ENCODE data around the gene KLHL22.

Gene KLHL22

DNA sequence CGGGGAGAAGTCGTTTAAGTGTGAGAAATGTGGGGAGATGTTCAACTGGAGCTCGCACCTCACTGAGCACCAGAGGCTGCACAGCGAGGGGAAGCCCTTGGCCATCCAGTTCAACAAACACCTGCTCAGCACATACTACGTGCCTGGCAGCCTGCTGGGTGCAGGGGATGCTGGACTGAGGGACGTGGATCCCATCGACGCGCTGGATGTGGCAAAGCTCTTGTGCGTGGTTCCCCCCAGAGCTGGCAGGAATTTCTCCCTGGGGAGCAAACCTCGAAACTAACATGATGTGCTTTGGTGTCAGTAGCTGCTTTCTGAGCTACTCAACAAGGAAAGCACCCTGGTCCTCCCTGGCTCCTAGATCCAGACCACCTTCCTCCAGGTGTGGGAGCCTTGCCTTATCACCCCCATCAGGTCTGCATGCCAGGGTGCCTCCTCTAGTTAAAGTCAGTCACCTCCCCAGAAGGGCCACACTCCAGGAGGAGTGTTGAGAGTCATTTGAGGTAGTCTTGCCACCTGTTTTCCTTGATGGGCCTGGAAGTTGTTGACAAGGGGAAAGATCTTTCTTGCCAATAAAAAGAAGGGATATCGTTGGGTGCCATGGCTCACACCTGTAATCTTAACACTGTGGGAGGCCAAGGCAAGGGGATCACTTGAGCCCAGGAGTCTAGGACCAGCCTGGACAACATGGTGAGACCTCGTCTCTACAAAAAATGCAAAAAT is 88.7 kb downstream of the KLHL22 start:
- Histone ChIP-seq H3K27me3 (no peaks in the 10 kb centered on the region), H3K4me1 (ENCODE audit: control insufficient read depth in 1 of 2, insufficient read depth in 1 of 2, low read depth in 1 of 2, low read length in 1 of 2) (no peaks in the 10 kb centered on the region), H3K27ac (no peak overlapping the region), H3K4me3 (ENCODE audit: low read depth in 1 of 2, low read length in 1 of 2) (no peak overlapping the region), H3K36me3 (peaks cover 9% of the 10 kb centered on the region), H3K9me3 (no peaks in the 10 kb centered on the region)
- TF ChIP-seq, protein P1, sequence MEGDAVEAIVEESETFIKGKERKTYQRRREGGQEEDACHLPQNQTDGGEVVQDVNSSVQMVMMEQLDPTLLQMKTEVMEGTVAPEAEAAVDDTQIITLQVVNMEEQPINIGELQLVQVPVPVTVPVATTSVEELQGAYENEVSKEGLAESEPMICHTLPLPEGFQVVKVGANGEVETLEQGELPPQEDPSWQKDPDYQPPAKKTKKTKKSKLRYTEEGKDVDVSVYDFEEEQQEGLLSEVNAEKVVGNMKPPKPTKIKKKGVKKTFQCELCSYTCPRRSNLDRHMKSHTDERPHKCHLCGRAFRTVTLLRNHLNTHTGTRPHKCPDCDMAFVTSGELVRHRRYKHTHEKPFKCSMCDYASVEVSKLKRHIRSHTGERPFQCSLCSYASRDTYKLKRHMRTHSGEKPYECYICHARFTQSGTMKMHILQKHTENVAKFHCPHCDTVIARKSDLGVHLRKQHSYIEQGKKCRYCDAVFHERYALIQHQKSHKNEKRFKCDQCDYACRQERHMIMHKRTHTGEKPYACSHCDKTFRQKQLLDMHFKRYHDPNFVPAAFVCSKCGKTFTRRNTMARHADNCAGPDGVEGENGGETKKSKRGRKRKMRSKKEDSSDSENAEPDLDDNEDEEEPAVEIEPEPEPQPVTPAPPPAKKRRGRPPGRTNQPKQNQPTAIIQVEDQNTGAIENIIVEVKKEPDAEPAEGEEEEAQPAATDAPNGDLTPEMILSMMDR (IDR thresholded peaks at IDR 0.05): no peak

DNA sequence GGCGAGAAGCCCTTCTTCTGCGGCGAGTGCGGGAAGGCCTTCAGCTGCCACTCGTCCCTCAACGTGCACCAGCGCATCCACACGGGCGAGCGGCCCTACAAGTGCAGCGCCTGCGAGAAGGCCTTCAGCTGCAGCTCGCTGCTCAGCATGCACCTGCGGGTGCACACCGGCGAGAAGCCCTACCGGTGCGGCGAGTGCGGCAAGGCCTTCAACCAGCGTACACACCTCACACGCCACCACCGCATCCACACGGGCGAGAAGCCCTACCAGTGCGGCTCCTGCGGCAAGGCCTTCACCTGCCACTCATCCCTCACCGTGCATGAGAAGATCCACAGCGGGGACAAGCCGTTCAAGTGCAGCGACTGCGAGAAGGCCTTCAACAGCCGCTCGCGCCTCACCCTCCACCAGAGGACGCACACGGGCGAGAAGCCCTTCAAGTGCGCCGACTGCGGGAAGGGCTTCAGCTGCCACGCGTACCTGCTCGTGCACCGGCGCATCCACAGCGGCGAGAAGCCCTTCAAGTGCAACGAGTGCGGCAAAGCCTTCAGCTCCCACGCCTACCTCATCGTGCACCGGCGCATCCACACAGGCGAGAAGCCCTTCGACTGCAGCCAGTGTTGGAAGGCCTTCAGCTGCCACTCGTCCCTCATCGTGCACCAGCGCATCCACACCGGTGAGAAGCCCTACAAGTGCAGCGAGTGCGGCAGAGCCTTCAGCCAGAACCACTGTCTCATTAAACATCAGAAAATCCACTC is 89.5 kb downstream of the KLHL22 start:
- no peak overlapping the region for H3K27ac ChIP-seq
- TF ChIP-seq, protein P1 (IDR thresholded peaks at IDR 0.05): no peak
- H3K9me3 ChIP-seq: no peaks in the 10 kb centered on the region
- no peaks in the 10 kb centered on the region for H3K4me1 ChIP-seq (ENCODE audit: control insufficient read depth in 1 of 2, insufficient read depth in 1 of 2, low read depth in 1 of 2, low read length in 1 of 2)
- H3K4me3 ChIP-seq (ENCODE audit: low read depth in 1 of 2, low read length in 1 of 2): no peak overlapping the region
- H3K27me3 ChIP-seq: no peaks in the 10 kb centered on the region
- peaks cover 9% of the 10 kb centered on the region for H3K36me3 ChIP-seq

DNA sequence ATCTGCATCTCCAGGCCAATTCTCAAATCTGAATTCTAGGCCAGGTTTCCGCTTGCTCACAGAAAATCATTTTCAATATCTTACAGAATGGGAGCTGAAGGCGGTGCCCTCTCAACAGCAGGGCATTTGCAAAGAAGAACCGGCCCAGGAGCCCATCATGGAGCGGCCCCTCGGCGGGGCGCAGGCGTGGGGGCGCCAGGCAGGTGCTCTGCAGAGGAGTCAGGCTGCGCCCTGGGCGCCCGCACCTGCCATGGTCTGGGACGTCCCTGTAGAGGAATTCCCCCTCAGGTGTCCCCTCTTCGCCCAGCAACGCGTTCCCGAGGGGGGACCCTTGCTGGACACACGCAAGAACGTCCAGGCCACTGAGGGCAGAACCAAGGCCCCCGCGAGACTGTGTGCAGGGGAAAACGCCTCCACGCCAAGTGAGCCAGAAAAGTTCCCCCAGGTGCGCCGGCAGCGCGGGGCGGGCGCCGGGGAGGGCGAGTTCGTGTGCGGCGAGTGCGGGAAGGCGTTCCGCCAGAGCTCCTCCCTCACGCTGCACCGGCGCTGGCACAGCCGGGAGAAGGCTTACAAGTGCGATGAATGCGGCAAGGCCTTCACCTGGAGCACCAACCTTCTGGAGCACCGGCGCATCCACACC is 90.2 kb downstream of the KLHL22 start:
- no peak overlapping the region for H3K27ac ChIP-seq
- TF ChIP-seq, protein P1 (IDR thresholded peaks at IDR 0.05): no peak
- H3K4me3 ChIP-seq (ENCODE audit: low read depth in 1 of 2, low read length in 1 of 2): no peak overlapping the region
- no peaks in the 10 kb centered on the region for H3K9me3 ChIP-seq
- no peaks in the 10 kb centered on the region for H3K4me1 ChIP-seq (ENCODE audit: control insufficient read depth in 1 of 2, insufficient read depth in 1 of 2, low read depth in 1 of 2, low read length in 1 of 2)
- peaks cover 9% of the 10 kb centered on the region for H3K36me3 ChIP-seq
- no peaks in the 10 kb centered on the region for H3K27me3 ChIP-seq

DNA sequence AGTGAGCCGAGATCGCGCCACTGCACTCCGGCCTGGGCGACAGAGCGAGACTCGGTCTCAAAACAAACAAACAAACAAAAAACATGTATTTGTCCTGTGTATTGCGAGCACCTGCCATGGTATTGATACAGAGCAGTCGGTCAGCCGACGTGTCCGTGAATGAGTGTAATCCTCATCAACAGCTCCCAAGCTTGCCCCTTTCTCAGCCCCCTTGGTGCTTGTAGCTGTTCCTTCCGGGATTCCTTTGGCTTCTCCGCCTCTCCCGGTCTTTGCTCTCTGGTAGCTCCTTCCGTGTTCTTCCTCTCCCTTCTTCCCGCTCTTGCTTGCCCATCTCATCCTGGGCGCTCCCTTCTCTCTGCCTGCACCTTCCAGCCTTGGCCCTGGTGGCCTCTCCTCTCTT is 90.7 kb downstream of the KLHL22 start:
- no peak overlapping the region for H3K27ac ChIP-seq
- H3K4me1 ChIP-seq (ENCODE audit: control insufficient read depth in 1 of 2, insufficient read depth in 1 of 2, low read depth in 1 of 2, low read length in 1 of 2): no peaks in the 10 kb centered on the region
- peaks cover 9% of the 10 kb centered on the region for H3K36me3 ChIP-seq
- H3K27me3 ChIP-seq: no peaks in the 10 kb centered on the region
- TF ChIP-seq, protein P1 (IDR thresholded peaks at IDR 0.05): no peak
- no peak overlapping the region for H3K4me3 ChIP-seq (ENCODE audit: low read depth in 1 of 2, low read length in 1 of 2)
- H3K9me3 ChIP-seq: no peaks in the 10 kb centered on the region

DNA sequence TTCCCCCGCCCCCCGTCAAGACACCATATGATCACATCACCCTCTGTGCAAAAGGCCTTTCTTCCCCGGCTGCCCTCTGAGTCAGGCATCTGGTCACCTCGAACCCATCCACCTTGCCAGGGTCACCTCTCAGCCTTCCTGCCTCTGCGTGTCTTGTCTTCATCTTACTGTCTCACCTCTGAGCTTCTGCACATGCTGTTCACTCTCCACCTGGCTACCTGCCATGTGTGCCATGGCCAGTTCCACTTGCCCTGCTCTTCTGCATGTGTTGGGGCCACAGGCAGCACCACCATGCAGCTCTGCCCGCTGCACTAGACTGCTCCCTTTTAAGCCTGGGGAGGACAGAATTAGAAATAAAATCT is 91.8 kb downstream of the KLHL22 start:
- H3K36me3 ChIP-seq: peaks cover 9% of the 10 kb centered on the region
- no peaks in the 10 kb centered on the region for H3K4me1 ChIP-seq (ENCODE audit: control insufficient read depth in 1 of 2, insufficient read depth in 1 of 2, low read depth in 1 of 2, low read length in 1 of 2)
- no peak overlapping the region for H3K27ac ChIP-seq
- no peaks in the 10 kb centered on the region for H3K9me3 ChIP-seq
- TF ChIP-seq, protein P1 (IDR thresholded peaks at IDR 0.05): no peak
- H3K4me3 ChIP-seq (ENCODE audit: low read depth in 1 of 2, low read length in 1 of 2): no peak overlapping the region
- H3K27me3 ChIP-seq: no peaks in the 10 kb centered on the region
